DND-41 (cell line): ENCODE data around the gene CPD.
"Not testable (repeated sequence)": the region's sequence is repeated elsewhere in the genome, so short reads cannot be mapped to it uniquely, and the experiment has no call there.

Experiments used
- ATAC-seq: fragments of 200-7000 bp; cut with Tn5 transposase; 3 replicates; pipeline ENCODE4 v1.9.1; 2021; ENCODE audit warnings: low read depth; ENCODE audit not compliant: insufficient read depth
- DNase-seq: peaks from one replicate; pipeline ENCODE4 v3.0.0-alpha.2; 2020
- H2AFZ ChIP-seq: 2 replicates; pipeline ENCODE4 v1.6.0; 2012; ENCODE audit warnings: low read depth, low read length
- H3K27ac ChIP-seq: 2 replicates; pipeline ENCODE4 v1.5.1; 2012; ENCODE audit warnings: low read length, inconsistent platforms
- H3K27me3 ChIP-seq: fragments of 200-600 bp; sonication (generic); 2 replicates; pipeline ENCODE4 v1.6.0; 2012; ENCODE audit warnings: low read length, mild to moderate bottlenecking, inconsistent platforms; ENCODE audit not compliant: insufficient read depth, poor library complexity
- H3K36me3 ChIP-seq: 2 replicates; pipeline ENCODE4 v1.5.1; 2012; ENCODE audit warnings: low read length, inconsistent platforms; ENCODE audit not compliant: insufficient read depth
- H3K4me1 ChIP-seq: 2 replicates; pipeline ENCODE4 v1.5.1; 2012; ENCODE audit warnings: mild to moderate bottlenecking, low read length; ENCODE audit not compliant: insufficient read depth
- H3K4me2 ChIP-seq: 2 replicates; pipeline ENCODE4 v1.6.0; 2012; ENCODE audit warnings: mild to moderate bottlenecking, moderate library complexity, low read length, inconsistent platforms; ENCODE audit not compliant: insufficient read depth
- H3K4me3 ChIP-seq, 2 experiments: fragments of 200-600 bp in 1 of 2; shearing (Covaris generic) in 1 of 2; 2 replicates each; pipeline ENCODE4 v1.5.1; 2012 to 2016; ENCODE audit warnings: inconsistent platforms in 2 of 2, low read length in 2 of 2, mild to moderate bottlenecking in 2 of 2, low read depth in 1 of 2, moderate library complexity in 1 of 2
- H3K79me2 ChIP-seq: 2 replicates; pipeline ENCODE4 v1.6.0; 2012; ENCODE audit warnings: low read length, inconsistent platforms; ENCODE audit not compliant: insufficient read depth
- H3K9ac ChIP-seq: 2 replicates; pipeline ENCODE4 v1.6.0; 2012; ENCODE audit warnings: low read depth, mild to moderate bottlenecking, inconsistent platforms, low read length, moderate library complexity
- H3K9me3 ChIP-seq: 2 replicates; pipeline ENCODE4 v1.5.1; 2012; ENCODE audit warnings: low read length, moderate library complexity, mild to moderate bottlenecking, inconsistent platforms; ENCODE audit not compliant: insufficient read depth, severe bottlenecking
- H4K20me1 ChIP-seq: 2 replicates; pipeline ENCODE4 v1.6.0; 2012; ENCODE audit warnings: low read length; ENCODE audit not compliant: insufficient read depth
- CTCF ChIP-seq: IDR thresholded peaks from 2 replicates; pipeline ENCODE4 v1.5.1; 2012; ENCODE audit warnings: borderline replicate concordance, low read length, moderate library complexity, mild to moderate bottlenecking; ENCODE audit not compliant: poor library complexity, severe bottlenecking; ENCODE audit errors: extremely low read depth
- EZH2 ChIP-seq: IDR thresholded peaks from 3 replicates; pipeline ENCODE4 v1.6.1; 2012; ENCODE audit warnings: borderline replicate concordance, low read depth, mild to moderate bottlenecking, moderate library complexity, low read length, inconsistent platforms; ENCODE audit not compliant: severe bottlenecking

The CPD gene

GRCh38 chr17:30349252-30349651 is 29.5 kb upstream of the CPD start:
- ATAC-seq (no peak), DNase-seq (no peak)
- no peaks in the 10 kb centered on the region for H3K4me1 ChIP-seq
- no peaks in the 10 kb centered on the region for H3K36me3 ChIP-seq
- no peaks in the 10 kb centered on the region for H3K79me2 ChIP-seq
- TF ChIP-seq CTCF: no peak
- no peak for TF ChIP-seq EZH2
- no peak overlapping the region for H3K4me2 ChIP-seq
- H3K9ac ChIP-seq: no peak overlapping the region
- H2AFZ ChIP-seq: no peak overlapping the region
- no peaks in the 10 kb centered on the region for H3K9me3 ChIP-seq
- H4K20me1 ChIP-seq: no peaks in the 10 kb centered on the region
- peaks cover 3% of the 10 kb centered on the region for H3K27me3 ChIP-seq
- no peak overlapping the region for H3K27ac ChIP-seq
- no peak overlapping the region for H3K4me3 ChIP-seq

GRCh38 chr17:30351263-30351662 is 27.5 kb upstream of the CPD start:
- H2AFZ ChIP-seq, H3K79me2 ChIP-seq, H3K9ac ChIP-seq, H3K36me3 ChIP-seq, DNase-seq, H3K4me3 ChIP-seq, H4K20me1 ChIP-seq, H3K27me3 ChIP-seq, ATAC-seq, H3K27ac ChIP-seq, H3K4me2 ChIP-seq, H3K9me3 ChIP-seq, H3K4me1 ChIP-seq: not testable (repeated sequence)

- no peak overlapping the region for H2AFZ ChIP-seq
- no peak overlapping the region for H3K27ac ChIP-seq
- H3K4me2 ChIP-seq: no peak overlapping the region
- H3K9me3 ChIP-seq: no peaks in the 10 kb centered on the region
- no peaks in the 10 kb centered on the region for H3K27me3 ChIP-seq
- no peak overlapping the region for H3K4me3 ChIP-seq
- no peaks in the 10 kb centered on the region for H3K36me3 ChIP-seq
- TF ChIP-seq CTCF (no peak), EZH2 (no peak)
- DNase-seq: no peak
- no peak for ATAC-seq
- H4K20me1 ChIP-seq: no peaks in the 10 kb centered on the region
- H3K4me1 ChIP-seq: no peaks in the 10 kb centered on the region
- H3K9ac ChIP-seq: no peak overlapping the region
- no peaks in the 10 kb centered on the region for H3K79me2 ChIP-seq
Measured at GRCh38 chr17:30351735-30352134, 27.0 kb upstream of the CPD start.

GRCh38 chr17:30352240-30352814 is 26.4 kb upstream of the CPD start:
- no peak for ATAC-seq
- Histone ChIP-seq H3K4me3 (no peak overlapping the region), H3K27me3 (no peaks in the 10 kb centered on the region), H3K4me1 (no peaks in the 10 kb centered on the region), H3K9me3 (no peaks in the 10 kb centered on the region), H3K27ac (no peak overlapping the region), H4K20me1 (no peaks in the 10 kb centered on the region), H3K4me2 (no peak overlapping the region), H2AFZ (no peak overlapping the region), H3K36me3 (no peaks in the 10 kb centered on the region), H3K9ac (no peak overlapping the region), H3K79me2 (no peaks in the 10 kb centered on the region)
- TF ChIP-seq CTCF: no peak
- no peak for TF ChIP-seq EZH2
- DNase-seq: no peak
